Renal pelvis (tissue), 12 donors: ENCODE measurements around the gene F10. TPM values are rescaled to one million over a fixed set of nuclear protein-coding genes. Genes with fewer than 3 reads are reported as not detected.
"Not testable (repeated sequence)": the region's sequence is repeated elsewhere in the genome, so short reads cannot be mapped to it uniquely, and the experiment has no call there.

ENCODE experiments used
- DNase-seq: peaks from one replicate; pipeline ENCODE4 v3.0.0-alpha.2; 2013
- long read RNA-seq, 16 experiments: transcript quantifications; one replicate each; lab custom pipeline, GENCODE V29; 2026
- polyA plus RNA-seq, 3 donors: library from polyadenylated mRNA; unstranded; fragments of 120-200 nt; gene quantifications; one replicate each; pipeline ENCODE4 v1.2.1, GENCODE V29; 2013; ENCODE audit not compliant: insufficient read length in 3 of 3

The F10 gene
- polyA plus RNA-seq: 10 to 100 TPM; 23.6 to 26.6 (median 24.2) TPM
- long read RNA-seq, donor 1, partial matches to known transcripts: 0 of 3 reads
- long read RNA-seq, donor 1, other reads (novel, unspliced or antisense): 0 of 3 reads
- long read RNA-seq, donor 2, transcript F10-202 (8 exons, 1,517 nt): major isoform, 7 of 7 reads
- long read RNA-seq, donor 2, partial matches to known transcripts: 0 of 7 reads
- long read RNA-seq, donor 2, other reads (novel, unspliced or antisense): 0 of 7 reads
- long read RNA-seq, donor 3, partial matches to known transcripts: 0 of 2 reads
- long read RNA-seq, donor 3, other reads (novel, unspliced or antisense): 0 of 2 reads
- long read RNA-seq, donor 4, partial matches to known transcripts: 14 of 19 reads
- long read RNA-seq, donor 4, other reads (novel, unspliced or antisense): 0 of 19 reads
- long read RNA-seq, donor 5, partial matches to known transcripts: 0 of 1 reads
- long read RNA-seq, donor 5, other reads (novel, unspliced or antisense): 0 of 1 reads
- long read RNA-seq, donor 6, partial matches to known transcripts: 6 of 10 reads
- long read RNA-seq, donor 6, other reads (novel, unspliced or antisense): 0 of 10 reads
- long read RNA-seq, donor 7, transcript F10-202 (8 exons, 1,517 nt): major isoform, 8 of 11 reads
- long read RNA-seq, donor 7, partial matches to known transcripts: 0 of 11 reads
- long read RNA-seq, donor 7, other reads (novel, unspliced or antisense): 0 of 11 reads
- long read RNA-seq, donor 8, partial matches to known transcripts: 12 of 14 reads
- long read RNA-seq, donor 8, other reads (novel, unspliced or antisense): 0 of 14 reads
- long read RNA-seq, donor 9, transcript F10-202 (8 exons, 1,517 nt): major isoform, 11 of 39 reads
- long read RNA-seq, donor 9, partial matches to known transcripts: 25 of 39 reads
- long read RNA-seq, donor 9, other reads (novel, unspliced or antisense): 0 of 39 reads
- long read RNA-seq, donor 10, partial matches to known transcripts: 0 of 3 reads
- long read RNA-seq, donor 10, other reads (novel, unspliced or antisense): 0 of 3 reads
- long read RNA-seq, donor 11, partial matches to known transcripts: 6 of 8 reads
- long read RNA-seq, donor 11, other reads (novel, unspliced or antisense): 0 of 8 reads
- long read RNA-seq, donor 12, partial matches to known transcripts: 0 of 2 reads
- long read RNA-seq, donor 12, other reads (novel, unspliced or antisense): 0 of 2 reads
- long read RNA-seq, donor 13: 0 reads
- long read RNA-seq, donor 14: 0 reads
- long read RNA-seq, donor 15: 0 reads
- long read RNA-seq, donor 16, transcript F10-202 (8 exons, 1,517 nt): major isoform, 7 of 10 reads
- long read RNA-seq, donor 16, partial matches to known transcripts: 0 of 10 reads
- long read RNA-seq, donor 16, other reads (novel, unspliced or antisense): 0 of 10 reads

GRCh38 chr13:113122550-113123225 is at the start of gene F10:
F10 (plus strand) TSS chr13:113122799; CDS start chr13:113122856, 57 bp downstream.
- DNase-seq: no peak

GRCh38 chr13:113073942-113074341 is 48.7 kb upstream of the F10 start:
- DNase-seq: no peak

DNA sequence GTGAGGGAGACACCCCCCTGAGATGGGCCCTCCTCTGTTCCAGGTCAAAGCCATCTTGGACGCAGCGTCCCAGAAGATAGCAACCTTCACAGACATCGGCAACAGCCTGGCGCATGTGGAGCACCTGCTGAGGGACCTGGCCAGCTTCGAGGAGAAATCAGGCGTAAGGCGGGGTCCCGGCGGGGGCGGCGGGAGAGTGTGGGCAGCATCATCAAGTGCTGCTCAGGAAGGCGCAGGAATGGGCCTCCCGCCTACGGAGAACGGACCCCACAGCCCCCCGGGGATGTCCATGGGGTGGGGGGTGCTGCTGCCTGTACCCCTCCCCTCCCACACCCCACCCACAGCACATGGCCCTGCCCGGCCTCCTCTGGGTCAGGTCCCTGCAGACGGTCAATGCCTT is 48.2 kb upstream of the F10 start:
- no peak for DNase-seq

DNA sequence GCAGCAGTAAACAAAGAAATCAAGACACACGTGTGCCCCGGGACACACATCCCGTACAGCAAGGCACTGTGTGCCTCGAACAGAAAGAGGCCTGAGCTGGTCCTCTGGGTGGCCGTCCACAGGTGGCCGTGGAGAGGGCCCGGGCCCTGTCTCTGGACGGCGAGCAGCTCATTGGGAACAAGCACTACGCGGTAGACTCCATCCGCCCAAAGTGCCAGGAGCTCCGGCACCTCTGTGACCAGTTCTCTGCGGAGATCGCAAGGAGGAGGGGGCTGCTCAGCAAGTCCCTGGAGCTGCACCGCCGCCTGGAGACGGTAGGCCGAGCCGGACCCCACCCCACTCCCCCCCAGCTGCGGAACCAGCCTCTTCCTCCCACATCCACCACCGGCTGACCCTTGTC is 47.7 kb upstream of the F10 start:
- no peak for DNase-seq

DNA sequence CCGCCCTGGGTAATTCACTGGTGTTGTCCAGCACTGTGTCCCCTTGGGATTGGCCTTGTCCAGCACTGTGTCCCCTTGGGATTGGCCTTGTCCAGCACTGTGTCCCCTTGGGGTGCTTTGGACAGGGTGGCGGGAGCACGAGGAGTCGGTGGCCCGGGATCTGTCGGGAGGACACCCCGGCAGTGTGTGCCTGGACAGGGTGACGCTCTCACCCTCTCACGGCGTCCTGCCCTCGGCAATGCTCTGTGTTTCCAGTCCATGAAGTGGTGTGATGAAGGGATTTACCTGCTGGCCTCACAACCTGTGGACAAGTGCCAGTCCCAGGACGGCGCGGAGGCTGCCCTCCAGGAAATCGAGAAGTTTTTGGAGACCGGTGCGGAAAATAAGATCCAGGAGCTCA is 46.9 kb upstream of the F10 start:
- no peak for DNase-seq

- DNase-seq: no peak
Measured at GRCh38 chr13:113076681-113077401, 45.8 kb upstream of the F10 start.

DNA sequence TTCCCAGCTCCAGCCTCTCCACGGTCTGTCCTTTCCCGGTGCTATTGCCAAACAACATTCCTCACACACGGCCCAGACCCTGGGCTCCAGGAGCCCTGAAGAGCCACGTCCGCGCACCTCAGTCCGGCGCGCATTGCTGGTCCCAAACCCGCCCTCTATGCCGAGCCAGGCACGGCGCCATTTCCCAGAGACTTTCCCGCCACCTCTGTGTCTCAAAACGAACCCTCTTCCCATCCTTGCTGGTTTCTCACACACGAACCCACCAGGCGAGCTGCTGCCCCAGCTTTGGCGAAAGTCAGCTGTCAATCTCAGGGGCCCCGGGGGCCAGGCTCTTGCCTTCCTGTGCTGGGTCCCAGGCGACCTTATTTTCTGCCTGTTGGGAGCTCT is 45.0 kb upstream of the F10 start:
- no peak for DNase-seq

- DNase-seq: no peak
Measured at GRCh38 chr13:113077953-113078901, 44.4 kb upstream of the F10 start.

GRCh38 chr13:113078902-113079780 is 43.5 kb upstream of the F10 start:
- no peak for DNase-seq

- not testable (repeated sequence) for DNase-seq
Measured at GRCh38 chr13:113079781-113080080, 42.9 kb upstream of the F10 start.

GRCh38 chr13:113080361-113080831 is 42.2 kb upstream of the F10 start:
- DNase-seq: no peak

DNA sequence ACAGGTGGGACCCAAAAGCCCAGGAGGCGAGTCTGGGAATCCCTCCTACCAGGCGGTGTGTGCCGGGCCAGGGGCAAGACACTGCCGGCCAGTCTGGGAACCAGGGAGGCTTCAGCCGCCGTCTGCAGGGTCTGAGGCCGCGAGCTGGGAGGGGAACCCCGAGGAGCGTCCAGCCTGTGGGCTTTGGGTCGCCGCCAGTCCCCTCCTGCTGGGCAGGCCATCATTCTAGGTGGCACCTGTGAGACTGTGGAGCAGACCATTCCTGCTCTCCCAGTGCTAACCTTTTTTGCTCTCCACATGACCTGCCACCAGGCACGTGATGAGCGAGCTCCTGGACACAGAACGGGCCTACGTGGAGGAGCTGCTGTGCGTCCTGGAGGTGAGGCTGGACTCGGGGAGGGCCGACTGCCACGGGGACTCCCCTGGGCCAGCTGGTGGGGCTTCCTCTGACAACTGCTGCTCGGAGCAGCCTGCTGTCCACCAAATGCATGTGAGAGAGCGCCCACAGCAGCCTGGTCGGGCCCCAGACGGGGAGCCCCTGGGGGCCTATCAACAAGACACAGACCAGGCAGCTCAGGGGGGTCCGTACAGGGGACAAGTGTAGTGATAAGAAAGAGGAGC is 41.6 kb upstream of the F10 start:
- DNase-seq: no peak

DNA sequence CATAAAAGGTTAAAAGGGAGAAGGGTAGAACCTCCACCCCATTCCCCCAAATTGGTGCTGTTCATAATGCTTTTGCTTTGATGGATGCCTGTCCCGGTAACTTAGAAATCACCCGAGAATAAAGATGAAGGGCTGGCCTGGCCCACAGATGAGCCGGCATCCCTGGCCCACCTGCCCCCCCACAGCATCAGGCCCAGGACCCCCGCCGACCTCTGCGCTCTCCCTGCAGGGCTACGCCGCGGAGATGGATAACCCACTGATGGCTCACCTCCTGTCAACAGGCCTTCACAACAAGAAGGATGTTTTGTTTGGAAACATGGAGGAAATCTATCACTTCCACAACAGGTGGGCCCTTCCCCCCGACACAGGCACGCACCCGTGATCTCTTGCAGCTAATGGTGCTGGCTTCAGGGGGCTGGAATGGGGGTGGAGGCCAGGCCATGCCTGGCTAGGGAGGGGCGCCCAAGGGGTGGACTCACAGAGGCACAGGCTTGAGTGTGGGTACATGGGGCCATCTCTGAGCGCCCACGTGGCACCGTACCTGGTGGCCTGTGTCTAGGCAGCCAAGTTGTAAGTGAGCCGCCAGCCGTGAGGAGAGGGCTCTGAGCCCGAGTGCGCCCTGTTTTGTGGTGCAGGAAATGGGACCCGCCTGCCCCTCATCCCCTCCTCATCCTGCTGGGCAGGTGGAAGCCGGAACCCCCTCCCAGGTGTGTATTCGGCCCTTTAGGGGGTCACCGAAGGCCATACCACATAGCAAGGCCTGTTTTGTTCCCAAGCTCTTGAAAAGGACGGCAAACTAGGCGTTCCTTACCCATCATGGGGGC is 40.2 kb upstream of the F10 start:
- no peak for DNase-seq

- DNase-seq: no peak
Measured at GRCh38 chr13:113083022-113083373, 39.6 kb upstream of the F10 start.

DNA sequence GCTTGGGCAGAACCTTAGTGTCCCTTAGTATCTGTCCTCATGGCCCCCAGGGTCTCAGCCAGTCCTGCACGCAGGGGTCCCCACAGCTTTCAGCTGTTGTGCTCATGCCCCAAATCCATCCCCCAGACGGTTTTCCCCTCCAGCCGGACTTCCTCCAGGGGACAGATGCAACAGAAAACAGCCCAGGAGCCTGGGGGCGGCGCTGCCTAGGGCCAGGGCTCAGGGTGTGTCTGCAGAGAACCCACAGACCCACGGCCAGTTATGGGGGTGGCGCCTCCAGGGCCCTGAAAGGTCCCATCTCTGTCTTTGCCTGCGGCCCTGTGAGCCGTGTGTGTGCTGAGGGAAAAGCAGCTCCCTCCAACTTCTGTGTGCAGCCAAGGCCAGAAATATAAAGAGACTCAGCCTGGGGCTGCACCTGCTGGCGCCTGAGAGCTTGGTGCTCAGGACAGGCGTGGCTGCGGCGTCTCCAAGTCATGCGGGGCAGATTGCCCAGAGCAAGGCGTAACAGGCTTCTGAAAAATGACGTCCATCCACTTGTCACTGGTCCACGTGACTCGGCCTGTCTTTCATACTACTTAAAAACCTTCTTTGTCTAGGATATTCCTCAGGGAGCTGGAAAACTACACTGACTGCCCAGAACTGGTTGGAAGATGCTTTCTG is 39.1 kb upstream of the F10 start:
- DNase-seq: no peak
